Stimulated activated naive CD8-positive, alpha-beta T cell treated with anti-CD3 and anti-CD28 coated beads, Interleukin-15, Interleukin-2, amounts not matched to agents 100 ng/mL and 50 ng/mL, for 24 hours (primary cell): ENCODE data around the gene DDX10.
"Not testable (repeated sequence)": the region's sequence is repeated elsewhere in the genome, so short reads cannot be mapped to it uniquely, and the experiment has no call there.

ENCODE experiments used
- H3K27ac Mint-ChIP-seq: one replicate; pipeline ENCODE4 v1.8.0; 2021; ENCODE audit warnings: mild to moderate bottlenecking, mixed read lengths
- H3K27me3 Mint-ChIP-seq: one replicate; pipeline ENCODE4 v1.8.0; 2021; ENCODE audit warnings: mixed read lengths
- H3K36me3 Mint-ChIP-seq: one replicate; pipeline ENCODE4 v1.8.0; 2021; ENCODE audit warnings: low read depth, mixed read lengths
- H3K4me1 Mint-ChIP-seq: one replicate; pipeline ENCODE4 v1.8.0; 2021; ENCODE audit warnings: low read depth, mixed read lengths
- H3K4me3 Mint-ChIP-seq: one replicate; pipeline ENCODE4 v1.8.0; 2021; ENCODE audit warnings: mild to moderate bottlenecking, mixed read lengths
- H3K9me3 Mint-ChIP-seq: one replicate; pipeline ENCODE4 v1.8.0; 2021; ENCODE audit warnings: mixed read lengths

DDX10 gene

DNA sequence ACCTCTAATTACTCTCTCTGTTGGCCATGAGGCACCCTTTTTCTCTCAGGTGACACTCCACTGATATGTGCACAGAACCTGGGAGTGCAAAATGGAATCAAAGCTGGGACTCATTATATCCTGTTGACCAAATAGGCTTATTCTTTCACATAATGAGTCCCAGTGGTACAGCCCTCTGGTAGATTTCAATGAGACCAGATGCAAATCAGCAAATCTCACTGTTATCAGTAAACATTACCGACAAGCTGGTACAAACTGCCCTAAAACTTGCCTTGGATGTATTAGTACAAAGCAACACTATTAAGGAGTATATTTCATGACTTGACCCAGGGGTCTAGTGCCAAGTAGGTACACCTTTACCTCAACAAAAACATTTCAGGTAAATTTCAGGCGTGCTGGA, 128.3 kb downstream of the DDX10 start:
- H3K36me3 Mint-ChIP-seq = peaks cover 12% of the 10 kb centered on the region
- H3K27me3 Mint-ChIP-seq = no peaks in the 10 kb centered on the region
- H3K9me3 Mint-ChIP-seq = peaks cover 7% of the 10 kb centered on the region
- peaks cover 34% of the 10 kb centered on the region for H3K4me1 Mint-ChIP-seq
- no peak overlapping the region for H3K4me3 Mint-ChIP-seq
- H3K27ac Mint-ChIP-seq = no peak overlapping the region

- H3K4me3 Mint-ChIP-seq = no peak overlapping the region
- H3K36me3 Mint-ChIP-seq = peaks cover 12% of the 10 kb centered on the region
- no peak overlapping the region for H3K27ac Mint-ChIP-seq
- H3K9me3 Mint-ChIP-seq = peaks cover 7% of the 10 kb centered on the region
- no peaks in the 10 kb centered on the region for H3K27me3 Mint-ChIP-seq
- peaks cover 32% of the 10 kb centered on the region for H3K4me1 Mint-ChIP-seq
These were observed 128.7 kb downstream of the DDX10 start for GRCh38 chr11:108793611-108794010.

- H3K9me3 Mint-ChIP-seq = peaks cover 7% of the 10 kb centered on the region
- peaks cover 12% of the 10 kb centered on the region for H3K4me1 Mint-ChIP-seq
- H3K27ac Mint-ChIP-seq = no peak overlapping the region
- peaks cover 23% of the 10 kb centered on the region for H3K36me3 Mint-ChIP-seq
- no peak overlapping the region for H3K4me3 Mint-ChIP-seq
- H3K27me3 Mint-ChIP-seq = no peaks in the 10 kb centered on the region
These were observed 131.7 kb downstream of the DDX10 start for GRCh38 chr11:108796551-108796950.

GRCh38 chr11:108797578-108798100, 132.8 kb downstream of the DDX10 start:
- Mint-ChIP-seq H3K27me3 (no peaks in the 10 kb centered on the region), H3K4me3 (no peak overlapping the region), H3K9me3 (peaks cover 7% of the 10 kb centered on the region), H3K4me1 (peaks cover 12% of the 10 kb centered on the region), H3K27ac (no peak overlapping the region), H3K36me3 (peaks cover 29% of the 10 kb centered on the region)

GRCh38 chr11:108802492-108802891, 137.6 kb downstream of the DDX10 start:
- peaks cover 32% of the 10 kb centered on the region for H3K36me3 Mint-ChIP-seq
- peaks cover 4% of the 10 kb centered on the region for H3K9me3 Mint-ChIP-seq
- H3K27ac Mint-ChIP-seq = no peak overlapping the region
- H3K27me3 Mint-ChIP-seq = no peaks in the 10 kb centered on the region
- H3K4me1 Mint-ChIP-seq = peaks cover 9% of the 10 kb centered on the region
- H3K4me3 Mint-ChIP-seq = no peak overlapping the region

GRCh38 chr11:108803776-108804175, 138.9 kb downstream of the DDX10 start:
- no peaks in the 10 kb centered on the region for H3K9me3 Mint-ChIP-seq
- peaks cover 8% of the 10 kb centered on the region for H3K4me1 Mint-ChIP-seq
- no peak overlapping the region for H3K27ac Mint-ChIP-seq
- H3K4me3 Mint-ChIP-seq = no peak overlapping the region
- peaks cover 28% of the 10 kb centered on the region for H3K36me3 Mint-ChIP-seq
- H3K27me3 Mint-ChIP-seq = no peaks in the 10 kb centered on the region

GRCh38 chr11:108804511-108804910, 139.6 kb downstream of the DDX10 start:
- Mint-ChIP-seq H3K4me1 (peaks cover 10% of the 10 kb centered on the region), H3K36me3 (peaks cover 30% of the 10 kb centered on the region), H3K27ac (no peak overlapping the region), H3K27me3 (no peaks in the 10 kb centered on the region), H3K4me3 (no peak overlapping the region), H3K9me3 (no peaks in the 10 kb centered on the region)

DNA sequence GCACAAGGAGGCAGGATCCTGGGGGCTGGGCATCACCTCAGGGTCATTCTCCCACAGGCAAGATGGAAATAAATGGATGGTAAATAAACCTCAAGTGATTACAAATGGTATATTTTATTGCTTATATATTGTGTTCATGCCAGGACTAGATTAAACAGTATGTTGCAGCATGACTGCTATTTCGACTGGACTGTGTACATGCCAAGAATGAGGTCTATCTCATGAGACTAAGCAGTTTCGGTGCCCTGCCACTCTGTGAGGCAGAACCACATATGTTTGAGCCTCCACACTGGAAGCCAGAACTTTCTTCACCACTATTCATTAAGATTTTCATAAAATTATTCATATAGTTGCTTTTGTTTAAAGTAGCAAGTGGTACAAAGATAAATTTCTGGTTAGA, 140.2 kb downstream of the DDX10 start:
- Mint-ChIP-seq H3K27me3 (no peaks in the 10 kb centered on the region), H3K4me3 (no peak overlapping the region), H3K36me3 (peaks cover 31% of the 10 kb centered on the region), H3K9me3 (no peaks in the 10 kb centered on the region), H3K27ac (no peak overlapping the region), H3K4me1 (peaks cover 8% of the 10 kb centered on the region)

DNA sequence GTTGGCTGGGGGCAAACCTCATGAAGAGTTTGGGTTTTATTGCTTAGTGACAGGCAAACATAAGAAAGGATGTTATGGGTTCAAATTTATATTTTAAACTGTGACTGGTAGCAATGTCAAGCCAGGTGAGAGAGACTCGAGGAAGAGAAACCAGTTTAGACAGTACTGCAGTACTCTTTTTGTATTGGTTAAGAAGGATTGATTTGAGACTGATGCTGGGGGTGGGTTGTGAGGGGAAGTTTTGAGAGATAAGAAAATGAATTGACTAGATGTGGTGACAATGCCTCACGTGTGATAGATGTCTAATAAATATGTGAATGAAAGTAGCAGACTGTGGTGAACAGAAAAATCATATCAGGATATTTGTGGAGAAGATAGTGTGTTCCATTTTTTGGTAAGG, 142.4 kb downstream of the DDX10 start:
- Mint-ChIP-seq H3K4me3 (no peak overlapping the region), H3K4me1 (peaks cover 8% of the 10 kb centered on the region)

DNA sequence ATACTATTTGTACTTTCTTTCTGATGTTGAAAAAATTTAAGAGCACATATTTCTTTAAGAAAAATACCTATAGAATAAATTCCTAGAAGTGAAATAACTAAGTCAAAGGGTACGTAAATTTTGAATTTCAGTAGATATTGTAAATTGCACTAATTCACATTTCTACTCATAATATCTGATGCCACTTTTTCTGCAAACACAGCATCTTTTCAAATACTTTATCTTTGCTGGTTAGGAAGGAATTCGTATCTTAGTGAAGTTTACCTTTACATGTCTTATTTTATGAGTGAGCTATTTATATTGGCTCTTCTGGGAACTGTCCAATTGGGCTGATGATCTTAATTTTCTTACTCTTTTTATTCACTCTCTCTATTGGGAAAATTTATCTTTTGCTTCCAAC, 148.2 kb downstream of the DDX10 start:
- peaks cover 8% of the 10 kb centered on the region for H3K4me1 Mint-ChIP-seq
- H3K36me3 Mint-ChIP-seq = peaks cover 27% of the 10 kb centered on the region
- no peaks in the 10 kb centered on the region for H3K9me3 Mint-ChIP-seq
- H3K4me3 Mint-ChIP-seq = no peak overlapping the region
- H3K27me3 Mint-ChIP-seq = no peaks in the 10 kb centered on the region
- H3K27ac Mint-ChIP-seq = no peak overlapping the region

More for the DNA sequence above, 142.4 kb downstream of the DDX10 start:
- Mint-ChIP-seq H3K27ac (no peak overlapping the region), H3K27me3 (no peaks in the 10 kb centered on the region), H3K36me3 (peaks cover 28% of the 10 kb centered on the region), H3K9me3 (no peaks in the 10 kb centered on the region)

- H3K4me1 Mint-ChIP-seq = no peaks in the 10 kb centered on the region
- no peaks in the 10 kb centered on the region for H3K27me3 Mint-ChIP-seq
- no peak overlapping the region for H3K4me3 Mint-ChIP-seq
- H3K27ac Mint-ChIP-seq = no peak overlapping the region
- no peaks in the 10 kb centered on the region for H3K9me3 Mint-ChIP-seq
- peaks cover 19% of the 10 kb centered on the region for H3K36me3 Mint-ChIP-seq
These were observed 153.1 kb downstream of the DDX10 start for GRCh38 chr11:108817976-108818375.

GRCh38 chr11:108818971-108819370, 154.1 kb downstream of the DDX10 start:
- Mint-ChIP-seq H3K27ac (no peak overlapping the region), H3K36me3 (peaks cover 27% of the 10 kb centered on the region), H3K27me3 (no peaks in the 10 kb centered on the region), H3K4me1 (no peaks in the 10 kb centered on the region), H3K4me3 (no peak overlapping the region), H3K9me3 (no peaks in the 10 kb centered on the region)

DNA sequence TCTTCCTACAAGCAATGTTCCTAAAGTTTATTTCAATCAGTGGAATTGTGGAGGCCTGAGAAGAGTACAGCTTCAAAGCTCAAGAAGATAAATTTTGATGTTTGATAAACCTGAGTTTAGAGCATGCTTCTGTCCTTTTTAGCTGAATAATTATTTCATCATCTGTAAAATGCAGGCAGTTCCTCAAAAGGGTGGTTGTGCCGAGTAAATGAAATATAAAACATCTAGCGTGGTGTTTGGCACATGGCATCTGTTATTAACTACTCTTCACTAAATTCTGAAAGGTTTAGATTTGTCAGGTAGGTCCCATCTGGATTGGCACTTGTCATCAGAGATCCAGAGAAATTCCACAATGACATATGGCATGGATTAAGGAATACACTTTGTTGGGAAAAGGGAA, 155.1 kb downstream of the DDX10 start:
- no peaks in the 10 kb centered on the region for H3K9me3 Mint-ChIP-seq
- no peaks in the 10 kb centered on the region for H3K27me3 Mint-ChIP-seq
- no peak overlapping the region for H3K4me3 Mint-ChIP-seq
- H3K27ac Mint-ChIP-seq = no peak overlapping the region
- H3K4me1 Mint-ChIP-seq = no peaks in the 10 kb centered on the region
- H3K36me3 Mint-ChIP-seq = peaks cover 27% of the 10 kb centered on the region

- H3K27me3 Mint-ChIP-seq, H3K4me3 Mint-ChIP-seq, H3K9me3 Mint-ChIP-seq, H3K27ac Mint-ChIP-seq, H3K4me1 Mint-ChIP-seq: not testable (repeated sequence)
- peaks cover 24% of the 10 kb centered on the region for H3K36me3 Mint-ChIP-seq
These were observed 159.1 kb downstream of the DDX10 start for GRCh38 chr11:108823960-108824359.

DNA sequence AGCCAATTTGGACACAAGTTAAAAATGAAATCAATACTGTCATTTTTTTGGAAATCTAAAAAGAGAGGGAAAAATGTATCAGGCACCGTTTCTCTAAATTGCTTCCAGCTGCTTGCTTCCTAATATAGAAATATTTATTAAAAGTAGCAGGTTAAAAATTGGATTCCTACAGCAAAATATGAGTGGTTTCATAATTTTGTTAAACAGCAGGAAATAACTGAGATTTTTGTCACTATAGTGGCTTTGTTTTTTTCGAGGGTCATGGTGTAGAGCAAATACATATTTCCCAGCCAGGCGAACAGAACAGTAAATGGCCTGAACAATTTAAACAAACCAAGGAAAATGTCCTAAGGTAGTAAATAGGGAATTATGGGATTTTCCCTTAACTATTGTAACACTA, 159.7 kb downstream of the DDX10 start:
- no peak overlapping the region for H3K4me3 Mint-ChIP-seq
- H3K27ac Mint-ChIP-seq = no peak overlapping the region
- peaks cover 3% of the 10 kb centered on the region for H3K9me3 Mint-ChIP-seq
- peaks cover 4% of the 10 kb centered on the region for H3K4me1 Mint-ChIP-seq
- H3K27me3 Mint-ChIP-seq = no peaks in the 10 kb centered on the region
- H3K36me3 Mint-ChIP-seq = peaks cover 28% of the 10 kb centered on the region

DNA sequence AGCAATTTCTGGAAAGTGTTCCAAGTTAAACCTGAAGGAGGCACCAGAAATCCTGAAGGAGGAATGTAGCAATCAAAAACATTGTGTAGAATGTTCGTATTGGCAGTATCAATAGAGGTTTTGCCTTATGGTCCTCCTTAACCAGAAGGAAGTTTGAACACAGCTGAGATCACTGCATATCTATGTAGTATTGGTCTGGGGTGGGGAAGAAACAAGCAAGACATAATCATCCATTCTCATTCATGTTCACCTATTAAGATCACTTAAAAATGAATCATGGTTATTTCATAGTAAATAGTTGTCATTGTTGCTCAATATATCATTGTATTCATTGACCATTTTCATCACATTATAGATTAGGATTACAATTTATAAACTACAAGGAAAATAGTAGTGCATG, 160.5 kb downstream of the DDX10 start:
- H3K4me3 Mint-ChIP-seq = no peak overlapping the region
- H3K9me3 Mint-ChIP-seq = peaks cover 8% of the 10 kb centered on the region
- H3K4me1 Mint-ChIP-seq = peaks cover 12% of the 10 kb centered on the region
- H3K36me3 Mint-ChIP-seq = peaks cover 34% of the 10 kb centered on the region
- no peak overlapping the region for H3K27ac Mint-ChIP-seq
- H3K27me3 Mint-ChIP-seq = no peaks in the 10 kb centered on the region
